ENCODE measurements around the gene COL28A1.

DNA sequence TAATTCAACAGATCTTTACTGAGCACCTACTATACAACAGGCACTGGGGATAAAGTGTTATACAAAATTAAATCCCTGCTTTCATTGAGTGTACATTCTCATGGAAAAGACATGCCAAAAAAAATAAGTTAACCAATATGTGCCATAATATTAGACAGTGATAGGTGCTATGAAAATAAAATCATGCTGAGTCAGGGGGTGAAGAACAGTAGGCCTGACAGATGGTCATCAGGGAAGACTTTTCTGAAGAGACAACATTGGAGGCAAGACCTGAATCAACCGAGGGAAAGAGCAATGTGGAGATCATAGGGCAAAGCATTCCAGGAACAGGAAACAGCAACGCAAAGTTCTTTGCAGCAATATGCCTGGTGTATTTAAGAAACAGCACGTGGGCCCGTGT, 217.8 kb downstream of the COL28A1 start:
- TF ChIP-seq EZH2 (IDR thresholded peaks at IDR 0.05; ENCODE audit: borderline replicate concordance, low read depth, low read length, severe bottlenecking) = no peak
- TF ChIP-seq, protein P1, sequence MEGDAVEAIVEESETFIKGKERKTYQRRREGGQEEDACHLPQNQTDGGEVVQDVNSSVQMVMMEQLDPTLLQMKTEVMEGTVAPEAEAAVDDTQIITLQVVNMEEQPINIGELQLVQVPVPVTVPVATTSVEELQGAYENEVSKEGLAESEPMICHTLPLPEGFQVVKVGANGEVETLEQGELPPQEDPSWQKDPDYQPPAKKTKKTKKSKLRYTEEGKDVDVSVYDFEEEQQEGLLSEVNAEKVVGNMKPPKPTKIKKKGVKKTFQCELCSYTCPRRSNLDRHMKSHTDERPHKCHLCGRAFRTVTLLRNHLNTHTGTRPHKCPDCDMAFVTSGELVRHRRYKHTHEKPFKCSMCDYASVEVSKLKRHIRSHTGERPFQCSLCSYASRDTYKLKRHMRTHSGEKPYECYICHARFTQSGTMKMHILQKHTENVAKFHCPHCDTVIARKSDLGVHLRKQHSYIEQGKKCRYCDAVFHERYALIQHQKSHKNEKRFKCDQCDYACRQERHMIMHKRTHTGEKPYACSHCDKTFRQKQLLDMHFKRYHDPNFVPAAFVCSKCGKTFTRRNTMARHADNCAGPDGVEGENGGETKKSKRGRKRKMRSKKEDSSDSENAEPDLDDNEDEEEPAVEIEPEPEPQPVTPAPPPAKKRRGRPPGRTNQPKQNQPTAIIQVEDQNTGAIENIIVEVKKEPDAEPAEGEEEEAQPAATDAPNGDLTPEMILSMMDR (IDR thresholded peaks at IDR 0.05; ENCODE audit: borderline replicate concordance, extremely low read depth, low read length, poor library complexity, severe bottlenecking) = no peak
